GM18505 (cell line): ENCODE data around the gene ESPN.
"Not testable (repeated sequence)": the region's sequence is repeated elsewhere in the genome, so short reads cannot be mapped to it uniquely, and the experiment has no call there.

Experiments used
- ATAC-seq: cut with Tn5 transposase; IDR thresholded peaks from one replicate; pipeline ENCODE4 v1.9.1; 2021; ENCODE audit not compliant: unreplicated experiment
- POLR2A ChIP-seq: IDR thresholded peaks from 4 replicates; pipeline ENCODE4 v1.6.1; 2011; ENCODE audit warnings: borderline replicate concordance; ENCODE audit not compliant: insufficient read depth, insufficient read length; ENCODE audit errors: extremely low read depth

ESPN gene

DNA sequence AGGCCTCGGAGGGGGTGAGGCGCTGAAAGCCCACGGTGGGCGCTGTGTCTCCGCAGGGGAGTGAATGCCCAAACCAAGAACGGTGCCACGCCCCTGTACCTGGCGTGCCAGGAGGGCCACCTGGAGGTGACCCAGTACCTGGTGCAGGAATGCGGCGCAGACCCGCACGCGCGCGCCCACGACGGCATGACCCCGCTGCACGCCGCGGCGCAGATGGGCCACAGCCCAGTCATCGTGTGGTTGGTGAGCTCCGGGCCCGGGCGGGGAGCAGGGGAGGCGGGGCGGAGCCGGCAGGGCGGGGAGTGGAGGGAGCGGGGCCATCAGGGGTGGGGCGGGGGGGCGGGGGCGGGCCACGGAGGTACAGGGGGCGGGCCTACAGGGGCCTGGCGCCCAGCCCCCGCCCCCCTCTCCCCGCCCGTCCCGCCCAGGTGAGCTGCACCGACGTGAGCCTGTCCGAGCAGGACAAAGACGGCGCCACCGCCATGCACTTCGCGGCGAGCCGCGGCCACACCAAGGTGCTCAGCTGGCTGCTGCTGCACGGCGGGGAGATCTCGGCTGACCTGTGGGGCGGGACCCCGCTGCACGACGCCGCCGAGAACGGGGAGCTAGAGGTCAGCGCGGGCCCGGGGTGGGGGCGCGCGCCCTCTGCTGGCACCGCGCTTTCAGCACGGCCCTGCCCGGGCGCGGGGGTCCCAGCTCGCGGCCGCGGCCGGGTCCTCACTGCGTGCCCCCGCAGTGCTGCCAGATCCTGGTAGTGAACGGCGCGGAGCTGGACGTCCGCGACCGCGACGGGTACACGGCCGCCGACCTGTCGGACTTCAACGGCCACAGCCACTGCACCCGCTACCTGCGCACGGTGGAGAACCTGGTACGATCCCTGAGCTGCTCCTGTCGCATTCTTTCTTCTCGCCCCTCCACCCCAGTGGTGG, 15.9 kb downstream of the ESPN start:
- ATAC-seq = no peak
- no peak for TF ChIP-seq POLR2A

DNA sequence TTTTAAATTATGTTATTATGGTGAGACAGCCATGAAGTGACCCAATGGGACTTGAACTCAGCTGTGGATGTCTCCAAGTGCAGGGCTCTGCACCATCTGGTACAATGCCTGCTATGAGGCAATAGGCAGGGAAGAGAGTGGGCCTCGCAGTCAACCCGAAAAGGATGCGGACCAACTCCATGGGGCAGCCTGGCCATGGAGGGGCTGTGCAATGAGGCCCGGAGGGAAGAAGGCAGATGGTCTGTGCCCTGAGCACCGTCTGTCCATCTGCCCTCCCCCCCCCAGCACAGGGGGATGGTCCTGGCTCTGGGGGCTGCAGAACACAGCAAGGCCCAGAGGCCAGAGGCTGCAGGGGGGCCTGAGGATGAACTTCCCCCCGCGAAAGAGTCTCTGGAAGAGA, 17.0 kb downstream of the ESPN start:
- no peak for TF ChIP-seq POLR2A
- ATAC-seq = no peak

DNA sequence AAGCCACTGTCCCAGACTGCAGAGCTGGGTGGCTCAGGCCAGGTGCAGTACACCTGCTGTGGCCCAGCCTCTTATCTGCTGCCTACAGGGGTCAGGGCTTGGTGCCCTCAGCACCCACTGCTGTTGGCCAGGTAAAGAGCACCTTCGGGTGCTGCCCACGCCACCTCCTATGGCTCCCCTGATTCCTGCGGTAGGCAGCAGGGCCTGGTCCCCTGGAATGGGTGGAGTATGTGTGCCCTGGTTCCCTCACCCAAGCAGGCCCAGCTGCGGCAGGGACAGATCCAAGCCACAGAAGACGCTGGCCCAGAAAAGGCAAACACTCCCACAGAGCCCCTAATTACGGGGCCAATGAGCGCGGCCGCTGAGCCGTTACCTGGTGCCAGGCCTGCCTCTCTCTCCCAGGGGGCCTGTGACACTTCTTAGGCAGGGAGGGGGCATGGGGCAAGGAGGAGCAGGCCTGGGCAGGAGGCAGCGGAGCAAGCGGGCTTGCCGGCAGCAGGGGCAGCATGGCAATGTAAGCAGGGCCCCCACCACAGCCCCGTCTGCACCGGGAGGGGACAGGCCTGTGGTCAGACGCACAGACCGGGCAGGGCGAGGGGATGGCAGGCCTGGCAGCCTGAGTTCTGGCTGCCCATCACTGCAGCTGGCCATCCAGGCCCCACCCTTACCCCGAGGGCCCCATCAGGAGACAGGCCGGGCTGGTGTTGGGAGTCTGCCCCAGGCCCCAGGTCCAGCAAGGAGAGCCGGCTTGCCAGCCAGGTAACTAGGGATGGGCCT, 19.0 kb downstream of the ESPN start:
- no peak for TF ChIP-seq POLR2A
- no peak for ATAC-seq

DNA sequence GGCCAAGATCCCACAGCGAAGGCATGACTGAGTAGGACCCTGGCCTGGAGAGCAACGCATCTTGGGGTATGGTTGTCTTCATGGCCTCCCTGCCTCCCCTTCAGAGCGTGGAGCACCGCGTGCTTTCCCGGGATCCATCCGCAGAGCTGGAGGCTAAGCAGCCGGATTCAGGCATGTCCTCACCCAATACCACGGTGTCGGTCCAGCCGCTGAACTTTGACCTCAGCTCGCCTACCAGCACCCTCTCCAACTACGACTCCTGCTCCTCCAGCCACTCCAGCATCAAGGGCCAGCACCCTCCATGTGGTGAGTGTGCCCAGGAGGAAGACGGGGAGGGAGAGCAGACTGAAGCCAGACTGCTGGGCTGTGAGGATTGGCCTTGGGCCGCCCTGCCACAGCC, 19.8 kb downstream of the ESPN start:
- no peak for TF ChIP-seq POLR2A

DNA sequence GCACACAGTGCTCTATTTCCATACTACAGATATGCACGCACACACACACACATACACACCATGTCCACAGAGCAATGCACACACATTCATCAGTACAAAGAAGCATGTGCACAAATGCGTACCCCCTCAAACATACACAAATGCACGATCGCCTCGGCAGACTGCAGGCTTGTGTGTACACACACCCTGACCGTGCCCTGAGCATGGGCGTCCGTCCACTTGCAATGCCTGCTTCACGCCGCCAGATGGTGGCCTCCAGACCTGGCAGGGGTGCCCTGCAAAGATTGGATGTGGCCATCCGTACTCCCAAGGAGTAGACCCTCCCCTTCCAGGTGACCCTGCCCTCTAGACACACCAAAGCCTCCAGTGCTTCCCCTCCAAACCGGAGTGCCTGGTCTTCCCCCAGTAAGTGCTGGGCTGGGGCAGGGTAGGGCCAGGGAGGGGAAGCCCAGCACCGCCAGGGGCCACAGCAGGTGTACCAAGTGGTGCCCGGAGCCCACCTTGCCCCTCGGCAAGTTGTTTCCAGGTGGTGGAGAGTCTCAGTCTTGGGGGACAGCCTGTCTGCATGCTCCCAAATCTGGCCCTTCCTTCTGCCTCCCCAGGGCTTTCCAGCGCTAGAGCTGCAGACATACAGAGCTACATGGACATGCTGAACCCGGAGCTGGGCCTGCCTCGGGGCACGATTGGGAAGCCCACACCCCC, 20.6 kb downstream of the ESPN start:
- no peak for TF ChIP-seq POLR2A
- no peak for ATAC-seq

More for the DNA sequence above, 19.8 kb downstream of the ESPN start:
- ATAC-seq = no peak

DNA sequence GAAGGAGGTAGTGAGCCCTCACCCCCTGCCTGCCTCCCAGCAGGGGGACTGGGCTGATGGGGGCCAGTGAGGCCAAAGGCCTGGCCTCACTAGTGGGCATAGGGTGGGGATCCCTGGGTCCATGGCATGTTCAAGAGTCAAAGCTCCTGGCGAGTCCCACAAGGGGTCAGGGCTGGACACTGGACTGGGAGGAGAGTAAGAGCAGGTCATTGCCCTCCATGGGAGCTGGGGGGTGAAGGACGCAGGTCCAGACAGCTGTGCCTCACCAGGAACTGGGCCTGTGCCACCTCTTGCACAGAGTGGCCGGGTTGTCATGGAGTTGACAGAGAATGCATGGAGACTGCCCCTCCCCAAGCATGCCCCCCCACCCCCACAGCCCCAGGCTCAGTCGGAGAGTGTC, 21.4 kb downstream of the ESPN start:
- not testable (repeated sequence) for ATAC-seq

DNA sequence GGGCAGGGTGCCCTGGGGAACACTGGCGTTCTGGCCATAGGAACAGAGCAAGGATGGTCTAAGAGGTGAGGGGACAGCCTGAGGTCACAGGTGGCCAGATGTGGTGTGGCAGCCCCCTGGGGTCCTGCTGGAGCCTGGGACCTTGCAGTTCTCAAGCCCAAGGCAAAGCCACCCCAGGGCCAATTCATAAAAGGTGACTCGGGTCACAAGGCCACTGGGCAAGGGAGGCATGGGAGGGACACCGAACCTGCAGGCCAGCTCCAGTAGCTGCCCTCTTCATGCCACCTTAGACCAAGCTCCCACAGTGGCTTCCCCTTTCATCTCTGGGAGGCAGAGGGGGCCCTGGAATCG, 22.1 kb downstream of the ESPN start:
- TF ChIP-seq POLR2A = no peak
- ATAC-seq = no peak

DNA sequence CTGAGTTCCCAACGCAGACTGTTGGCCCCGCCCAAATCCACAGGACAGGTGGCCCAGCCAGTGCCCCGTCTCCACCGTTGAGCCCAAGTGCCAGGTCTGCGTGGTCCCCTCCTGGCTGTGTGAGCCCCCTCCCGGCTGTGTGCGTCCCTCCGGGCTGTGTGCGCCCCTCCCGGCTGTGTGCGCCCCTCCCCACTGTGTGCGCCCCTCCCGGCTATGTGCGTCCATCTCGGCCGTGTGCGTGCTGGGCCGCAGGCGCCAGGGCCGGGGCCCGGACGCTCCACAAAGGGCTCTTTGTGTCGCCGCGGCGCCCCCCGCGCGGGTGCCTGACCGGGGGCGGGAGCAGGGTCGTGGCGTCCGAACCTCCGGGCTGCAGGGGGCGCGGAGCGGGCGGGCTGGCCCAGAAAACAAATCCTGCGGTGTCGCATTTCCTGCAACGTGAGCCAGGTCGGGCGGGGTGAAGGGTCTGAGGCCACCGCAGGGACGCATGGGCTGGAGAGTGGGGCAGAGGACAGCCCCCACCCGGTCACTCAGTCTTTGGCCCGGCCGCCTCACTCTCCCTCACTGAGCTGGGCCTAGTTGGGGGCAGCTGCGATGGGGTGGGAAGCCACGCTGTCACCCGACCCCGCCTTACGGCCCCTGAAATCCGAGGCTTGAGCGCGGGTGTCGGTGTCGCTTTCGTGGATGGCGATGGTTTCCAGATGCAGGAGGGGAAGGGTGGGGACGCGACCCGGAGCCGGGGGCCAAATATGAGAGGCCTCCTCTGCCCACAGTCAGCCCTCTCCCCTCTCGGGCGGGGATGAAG, 22.6 kb downstream of the ESPN start:
- no peak for TF ChIP-seq POLR2A
- ATAC-seq = no peak

DNA sequence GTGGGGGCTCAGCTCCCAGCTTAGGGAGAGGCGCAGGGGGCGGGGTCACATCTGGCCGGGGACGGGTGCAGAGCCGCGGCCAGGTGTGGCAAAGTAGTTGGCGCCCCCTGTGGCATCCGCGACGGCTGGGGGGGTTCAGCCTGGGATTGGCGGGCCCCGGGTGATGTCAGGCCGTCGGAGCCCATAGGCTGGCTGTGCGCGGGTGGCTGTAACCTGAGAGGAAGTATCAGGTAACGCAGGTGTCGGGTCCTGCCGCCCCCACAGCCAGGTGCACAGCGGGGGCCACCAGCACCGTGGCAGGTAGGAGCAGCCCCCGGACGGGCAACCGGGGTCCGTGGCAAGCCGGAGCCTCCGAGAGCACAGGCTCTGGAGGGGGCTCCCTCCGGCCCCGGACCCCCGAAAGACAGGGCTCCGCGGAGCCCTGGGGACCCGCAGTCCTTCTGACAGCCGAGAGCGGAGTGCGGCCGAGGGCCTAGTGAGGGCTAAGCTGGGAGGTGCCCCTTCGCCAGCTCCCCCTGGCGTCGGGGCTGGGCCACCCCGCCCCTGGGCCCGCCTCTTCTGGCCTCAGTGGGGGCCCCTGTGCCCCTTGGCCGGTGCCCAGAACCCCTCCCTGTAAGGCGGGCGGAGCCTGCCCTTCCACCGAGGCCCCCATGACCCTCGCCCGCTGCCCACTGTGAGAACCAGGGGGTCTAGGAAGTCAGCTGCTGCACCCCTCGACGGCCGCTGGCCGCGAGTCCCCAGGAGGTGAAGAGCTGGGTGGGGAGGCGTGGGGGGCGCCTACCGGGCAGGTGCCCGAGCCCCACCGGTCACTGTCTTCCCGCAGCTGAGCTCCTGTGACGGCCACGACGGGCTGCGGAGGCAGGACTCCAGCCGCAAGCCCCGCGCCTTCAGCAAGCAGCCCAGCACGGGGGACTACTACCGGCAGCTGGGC, 23.5 kb downstream of the ESPN start:
- no peak for TF ChIP-seq POLR2A
- no peak for ATAC-seq

DNA sequence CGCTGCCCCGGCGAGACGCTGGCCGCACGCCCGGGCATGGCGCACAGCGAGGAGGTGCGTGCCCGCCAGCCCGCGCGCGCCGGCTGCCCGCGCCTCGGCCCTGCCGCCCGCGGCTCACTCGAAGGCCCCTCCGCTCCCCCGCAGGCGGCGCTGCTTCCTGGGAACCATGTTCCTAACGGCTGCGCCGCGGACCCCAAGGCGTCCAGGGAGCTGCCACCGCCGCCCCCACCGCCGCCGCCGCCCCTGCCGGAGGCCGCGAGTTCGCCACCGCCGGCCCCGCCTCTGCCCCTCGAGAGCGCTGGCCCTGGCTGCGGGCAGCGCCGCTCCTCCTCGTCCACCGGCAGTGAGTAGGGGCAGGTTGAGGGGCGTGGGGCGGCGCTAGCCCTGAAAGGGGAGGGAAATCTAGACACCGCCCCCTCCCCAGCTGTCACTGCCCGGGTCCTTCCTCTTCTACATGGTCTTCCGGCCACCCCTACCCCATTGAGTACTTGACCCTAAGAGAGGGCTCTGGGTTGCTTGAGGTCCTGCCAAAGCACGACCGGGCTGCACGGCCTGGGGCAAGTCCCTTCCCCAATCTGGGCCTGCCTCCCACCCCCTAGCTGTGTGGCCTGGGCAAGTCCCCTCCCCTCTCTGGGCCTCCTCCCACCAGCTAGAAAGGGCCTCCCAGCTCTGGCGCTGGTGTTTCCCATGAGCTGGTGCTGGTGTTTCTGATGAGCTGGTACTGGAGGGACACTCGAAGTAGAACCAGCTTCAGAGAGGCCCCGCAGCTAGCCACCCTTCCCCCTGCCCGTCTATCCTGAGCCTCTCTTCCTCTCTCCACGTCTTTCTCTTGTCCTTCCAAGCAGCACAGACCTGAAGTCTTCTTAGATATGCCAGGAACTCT, 24.4 kb downstream of the ESPN start:
- no peak for ATAC-seq
- no peak for TF ChIP-seq POLR2A

DNA sequence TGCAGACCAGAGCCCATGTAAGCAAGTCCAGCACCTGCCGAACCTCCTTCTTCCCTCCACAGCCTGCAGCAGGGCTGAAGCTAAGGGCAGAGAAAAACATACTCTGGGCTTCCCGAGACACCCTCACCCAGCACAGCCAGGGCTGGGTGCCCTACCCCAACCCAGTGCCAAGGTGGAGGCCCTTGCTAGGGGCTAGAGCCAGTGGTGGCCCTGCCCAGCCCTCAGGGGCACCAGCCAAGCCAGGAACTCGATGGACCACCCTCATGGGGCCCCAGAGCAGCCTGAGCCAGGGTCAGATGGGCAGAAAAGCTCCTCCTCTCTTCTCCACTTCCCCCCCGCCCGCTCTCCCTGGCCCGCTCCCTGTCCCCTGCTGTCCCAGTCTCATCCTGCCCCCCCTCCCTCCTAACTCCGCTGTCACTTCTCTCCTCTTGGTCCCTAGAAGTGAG, 25.5 kb downstream of the ESPN start:
- ATAC-seq = no peak
- no peak for TF ChIP-seq POLR2A

DNA sequence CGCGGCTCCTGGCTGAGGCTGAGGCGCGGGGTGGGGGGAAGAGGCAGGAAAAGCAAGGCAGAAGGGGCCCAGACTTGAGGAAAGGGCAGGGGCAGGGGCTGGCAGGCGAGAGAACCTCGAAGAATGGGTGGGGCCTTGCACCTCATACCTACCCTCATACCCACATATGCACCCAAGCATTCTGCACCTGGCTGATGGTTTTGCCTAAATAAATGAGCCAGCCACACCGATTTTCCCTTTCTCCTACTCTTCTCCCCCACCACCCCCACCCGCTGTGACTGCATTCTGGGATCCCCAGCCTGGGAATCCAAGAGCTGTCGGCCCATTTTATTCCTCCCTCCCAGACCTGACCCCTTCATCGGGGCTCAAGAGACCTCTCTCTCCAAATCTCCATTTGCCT, 25.9 kb downstream of the ESPN start:
- ATAC-seq = not testable (repeated sequence)
